K562 (cell line): ENCODE data around the gene MXRA7. TPM values are rescaled to one million over a fixed set of nuclear protein-coding genes. Genes with fewer than 3 reads are reported as not detected.
A peak's percentile ranks its signal among the peaks of the same experiment; 100 is the strongest.

Experiments
- AFF4 ChIP-seq: sonication (generic); formaldehyde crosslinking; IDR thresholded peaks from 2 replicates; pipeline ENCODE4 v1.8.0; 2023; ENCODE audit warnings: mild to moderate bottlenecking, missing genetic modification reagents
- BCLAF1 ChIP-seq, 2 experiments: fragments of 450-650 bp in 1 of 2; IDR thresholded peaks; 2 replicates each; pipeline ENCODE4 v1.6.1; 2011 to 2017; ENCODE audit warnings: low read depth in 2 of 2, antibody characterized with exemption in 1 of 2, borderline replicate concordance in 1 of 2, low read length in 1 of 2, mild to moderate bottlenecking in 1 of 2, mixed read lengths in 1 of 2; ENCODE audit not compliant: control insufficient read depth in 1 of 2
- CBX5 ChIP-seq: IDR thresholded peaks from 2 replicates; pipeline ENCODE4 v1.6.1; 2014; ENCODE audit warnings: low read depth, borderline replicate concordance
- ELF2 ChIP-seq: fragments of 250-450 bp; sonication (Bioruptor Pico); IDR thresholded peaks from 2 replicates; pipeline ENCODE4 v1.5.0; 2021; ENCODE audit warnings: mild to moderate bottlenecking
- GATAD2A ChIP-seq: fragments of 450-650 bp; IDR thresholded peaks from 2 replicates; pipeline ENCODE4 v1.6.1; 2017
- LCOR ChIP-seq: sonication (generic); formaldehyde crosslinking; IDR thresholded peaks from 2 replicates; pipeline ENCODE4 v1.8.0; 2022; ENCODE audit warnings: mild to moderate bottlenecking, missing genetic modification reagents
- SUPT5H ChIP-seq: fragments of 450-650 bp; IDR thresholded peaks from 2 replicates; pipeline ENCODE4 v1.6.1; 2016
- TEAD4 ChIP-seq, 2 experiments: sonication (generic) in 1 of 2; formaldehyde crosslinking in 1 of 2; IDR thresholded peaks; 2 replicates each; pipeline versions ENCODE4 v1.6.1 to v1.8.0; 2012 to 2022; ENCODE audit warnings: borderline replicate concordance in 1 of 2, inconsistent platforms in 1 of 2, low read length in 1 of 2, mild to moderate bottlenecking in 1 of 2, missing genetic modification reagents in 1 of 2
- ZBED1 ChIP-seq: IDR thresholded peaks from 2 replicates; pipeline ENCODE4 v1.6.1; 2014
- ZNF146 ChIP-seq: IDR thresholded peaks from one replicate; pipeline ENCODE4 v1.6.1; 2018; ENCODE audit warnings: missing compliant biosample characterization; ENCODE audit not compliant: unreplicated experiment
- ZNF316 ChIP-seq: fragments of 450-650 bp; IDR thresholded peaks from 2 replicates; pipeline ENCODE4 v1.6.1; 2016
- polyA plus RNA-seq, 8 experiments: library from polyadenylated mRNA; depleted of rRNA in 4 of 8; stranded (reverse) in 5 of 8; unstranded in 3 of 8; fragments of >200 nt; fragmentation: Nextera tagmentation in 2 of 8; fragmentation: Illumina TruSeq in 1 of 8; extraction: Ambion mirVana in 2 of 8; extraction: Trizol in 1 of 8; gene quantifications; 2 replicates each; pipeline versions ENCODE4 v1.2.1 to v1.2.3, GENCODE V29; 2011 to 2014; ENCODE audit warnings: inconsistent platforms in 1 of 8, missing spikeins in 1 of 8
- total RNA-seq, 7 experiments: library from RNA; depleted of rRNA in 6 of 7; stranded (reverse); fragments of >200 nt in 6 of 7; fragmentation: Illumina TruSeq in 2 of 7; extraction: Trizol in 2 of 7; gene quantifications; 2 replicates each; pipeline versions ENCODE4 v1.2.1 to v1.2.3, GENCODE V29; 2011 to 2021; ENCODE audit warnings: low replicate concordance in 1 of 7

Gene MXRA7
- total and polyA plus RNA-seq, 9 of the 15 experiments (the other 6 are each of a cell fraction or from before 2014, with no cell fraction given), result 2.6 to 38.4 (median 14.3) TPM

- TF ChIP-seq TEAD4 (IDR thresholded peaks at IDR 0.05; ENCODE audit: low read length) (0 out of 2 replicates have a peak, but pooled peaks have one; percentile 13), TEAD4 (CRISPR knock-in tag; IDR thresholded peaks at IDR 0.05; ENCODE audit: borderline replicate concordance) (no peak), LCOR (0 out of 2 replicates have a peak, but pooled peaks have one; percentile 14), SUPT5H (peak; percentile 22), ZNF146 (CRISPR knock-in tag) (no peak), ELF2 (0 out of 2 replicates have a peak, but pooled peaks have one; percentile 22), ZBED1 (0 out of 2 replicates have a peak, but pooled peaks have one; percentile 47), ZNF316 (peak; percentile 58; the same call in 1 of the 2 replicates), AFF4 (0 out of 2 replicates have a peak, but pooled peaks have one; percentile 61), CBX5 (no peak), BCLAF1 (IDR thresholded peaks at IDR 0.05; ENCODE audit: borderline replicate concordance in 1 of 2, control insufficient read depth in 1 of 2, low read depth in 2 of 2, low read length in 1 of 2) (peak in 1 of 2 experiments; percentile 45; a peak in 1 of 4 replicates), GATAD2A (no peak)
Measured at GRCh38 chr17:76732734-76733617, 22.2 kb upstream of the MXRA7 start (continued).
